Measurements from ENCODE around the gene EIF2AK2.
"Not testable (repeated sequence)": the region's sequence is repeated elsewhere in the genome, so short reads cannot be mapped to it uniquely, and the experiment has no call there.

The EIF2AK2 gene

GRCh38 chr2:37156857-37157714 is at the start of gene EIF2AK2:
TSS of gene EIF2AK2 (minus strand) at chr2:37156980. CDS start at chr2:37147806, 9,174 bp downstream.
- DNase-seq (ENCODE audit: low read depth in 2 of 2): peak; percentile 51 to 62

- no peak for DNase-seq (ENCODE audit: low read depth in 2 of 2)
Measured at GRCh38 chr2:37205689-37206341, 49.0 kb upstream of the EIF2AK2 start.

DNA sequence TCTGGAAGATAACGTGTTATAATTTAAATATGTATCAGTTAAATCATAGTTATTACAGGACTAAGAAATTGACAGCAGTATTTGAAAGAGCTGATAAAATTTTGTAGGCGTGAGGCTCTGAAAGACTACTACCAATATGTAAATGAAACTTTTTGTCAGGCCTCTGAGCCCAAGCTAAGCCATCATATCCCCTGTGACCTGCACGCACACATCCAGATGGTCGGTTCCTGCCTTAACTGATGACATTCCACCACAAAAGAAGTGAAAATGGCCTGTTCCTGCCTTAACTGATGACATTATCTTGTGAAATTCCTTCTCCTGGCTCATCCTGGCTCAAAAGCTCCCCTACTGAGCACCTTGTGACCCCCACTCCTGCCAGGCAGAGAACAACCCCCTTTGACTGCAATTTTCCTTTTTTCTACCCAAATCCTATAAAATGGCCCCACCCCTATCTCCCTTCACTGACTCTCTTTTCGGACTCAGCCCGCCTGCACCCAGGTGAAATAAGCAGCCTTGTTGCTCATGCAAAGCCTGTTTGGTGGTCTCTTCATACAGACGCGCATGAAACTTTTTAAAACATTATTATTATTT is 48.4 kb upstream of the EIF2AK2 start:
- not testable (repeated sequence) for DNase-seq (ENCODE audit: low read depth in 2 of 2)

- DNase-seq (ENCODE audit: low read depth in 2 of 2): no peak
Measured at GRCh38 chr2:37203708-37204107, 46.9 kb upstream of the EIF2AK2 start.

- DNase-seq (ENCODE audit: low read depth in 2 of 2): peak in 1 of 2 donors; percentile 25
Measured at GRCh38 chr2:37201766-37202165, 45.0 kb upstream of the EIF2AK2 start.

GRCh38 chr2:37201208-37201607 is 44.4 kb upstream of the EIF2AK2 start:
- no peak for DNase-seq (ENCODE audit: low read depth in 2 of 2)

DNA sequence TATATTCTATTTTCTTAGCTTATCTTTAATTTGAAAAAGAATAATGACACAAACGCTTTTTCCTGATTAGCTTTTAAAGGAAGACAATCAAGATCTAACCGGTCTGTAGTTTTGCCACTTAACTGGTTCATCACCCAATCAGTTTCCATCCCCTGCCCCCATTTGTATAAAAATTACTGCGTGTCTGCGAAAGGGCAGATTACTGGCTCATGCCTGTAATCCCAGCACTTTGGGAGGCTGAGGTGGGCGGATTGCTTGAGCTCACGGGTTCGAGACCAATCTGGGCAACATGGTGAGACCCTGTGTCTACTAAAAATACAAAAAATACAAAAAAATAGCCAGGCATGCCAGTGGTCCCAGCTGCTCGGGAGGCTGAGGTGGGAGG is 41.9 kb upstream of the EIF2AK2 start:
- no peak for DNase-seq (ENCODE audit: low read depth in 2 of 2)

- DNase-seq (ENCODE audit: low read depth in 2 of 2): peak; percentile 88 to 91
Measured at GRCh38 chr2:37196320-37197195, 39.8 kb upstream of the EIF2AK2 start, which contains the start of gene CEBPZOS. TSS of gene CEBPZOS (plus strand) at chr2:37196496. CDS start at chr2:37199705, 3,209 bp downstream.

DNA sequence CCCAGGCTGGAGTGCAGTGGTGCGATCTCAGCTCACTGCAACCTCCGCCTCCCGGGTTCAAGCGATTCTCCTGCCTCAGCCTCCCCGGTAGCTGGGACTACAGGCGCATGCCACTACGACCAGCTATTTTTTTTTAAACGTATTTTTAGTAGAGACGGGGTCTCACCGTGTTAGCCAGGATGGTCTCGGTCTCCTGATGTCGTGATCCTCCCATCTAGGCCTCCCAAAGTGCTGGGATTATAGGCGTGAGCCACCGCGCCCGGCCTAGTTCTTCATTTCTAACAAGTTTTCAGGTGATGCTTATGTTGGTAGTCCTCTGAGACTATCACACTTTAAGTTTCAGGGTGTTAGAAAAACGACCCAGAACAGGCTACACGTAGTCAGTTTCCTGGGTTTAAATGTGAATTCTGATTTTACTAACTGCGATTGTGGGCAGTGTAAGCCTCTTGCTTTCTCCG is 39.1 kb upstream of the EIF2AK2 start:
- not testable (repeated sequence) for DNase-seq (ENCODE audit: low read depth in 2 of 2)

- DNase-seq (ENCODE audit: low read depth in 2 of 2): no peak
Measured at GRCh38 chr2:37192551-37192950, 35.8 kb upstream of the EIF2AK2 start.

DNA sequence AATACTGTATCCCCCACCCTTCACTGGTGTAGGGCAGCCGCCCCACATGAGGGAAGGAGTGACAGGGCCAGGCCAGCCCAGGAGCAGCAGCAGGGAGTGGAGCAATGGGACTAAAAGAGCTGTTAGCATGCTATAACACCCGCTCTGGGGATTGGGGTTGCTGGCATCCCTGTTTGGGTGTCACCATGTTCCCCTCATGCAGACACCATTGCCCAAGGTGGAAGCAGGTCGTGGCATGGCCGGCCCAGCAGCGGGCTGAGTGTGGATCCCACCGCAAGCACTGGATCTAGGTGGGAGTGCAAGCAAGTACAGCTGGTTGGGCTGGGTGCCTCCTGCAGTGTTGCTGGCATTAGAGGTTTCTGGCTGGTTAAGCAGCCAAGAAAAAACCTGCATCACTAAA is 35.0 kb upstream of the EIF2AK2 start:
- no peak for DNase-seq (ENCODE audit: low read depth in 2 of 2)

GRCh38 chr2:37191253-37191652 is 34.5 kb upstream of the EIF2AK2 start:
- no peak for DNase-seq (ENCODE audit: low read depth in 2 of 2)

DNA sequence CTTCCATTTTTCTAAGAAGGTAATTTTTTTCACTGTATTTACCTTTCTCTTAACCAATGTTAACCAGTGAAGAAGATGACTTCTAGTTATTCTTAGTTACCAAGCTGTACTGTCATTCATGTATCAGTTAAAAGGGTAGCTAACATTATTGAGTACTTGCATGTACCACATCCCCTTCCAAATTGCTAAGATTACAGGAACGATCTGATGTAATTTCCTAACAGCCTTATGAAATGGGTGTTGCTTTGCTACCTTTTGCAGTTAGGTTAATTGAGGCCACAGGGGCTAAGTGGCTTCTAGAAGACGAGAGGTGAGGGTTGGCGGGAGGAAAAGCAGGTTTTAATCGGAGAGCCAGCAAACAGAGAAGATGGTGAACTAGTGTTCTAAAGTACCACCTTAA is 33.5 kb upstream of the EIF2AK2 start:
- DNase-seq (ENCODE audit: low read depth in 2 of 2): no peak

DNA sequence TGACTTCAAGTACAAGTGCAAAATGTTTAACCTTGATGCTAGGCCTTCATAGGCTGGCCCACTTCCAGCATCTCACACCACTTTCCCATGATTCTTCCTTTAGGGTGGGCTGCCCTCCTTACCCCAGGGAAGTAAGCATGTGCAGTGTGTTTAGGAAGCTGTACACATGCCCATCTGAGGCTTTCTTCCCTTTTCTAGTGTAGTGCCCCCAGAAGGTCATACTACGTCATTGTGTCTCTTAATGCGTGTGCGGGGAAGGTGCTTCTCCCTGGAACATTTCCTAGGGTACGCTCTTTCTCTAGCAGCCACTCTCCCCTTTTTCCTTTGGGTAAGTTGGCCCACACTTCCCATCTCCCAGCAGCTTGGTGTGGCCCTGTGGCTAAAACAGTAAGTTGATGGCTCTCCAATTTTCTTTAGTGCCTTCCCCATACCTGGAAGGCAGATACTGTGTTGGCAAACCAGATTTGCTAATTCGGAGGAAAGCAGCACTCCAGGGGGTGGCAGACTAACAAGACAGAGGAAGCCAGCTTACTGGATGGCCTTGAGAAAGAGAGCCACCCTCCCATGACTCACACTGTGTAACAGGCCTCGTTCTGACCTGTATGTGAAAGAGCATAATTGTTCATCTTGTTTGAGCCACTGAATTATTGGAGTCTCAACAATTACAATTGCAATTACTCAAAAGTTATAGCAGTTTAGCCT is 32.8 kb upstream of the EIF2AK2 start:
- no peak for DNase-seq (ENCODE audit: low read depth in 2 of 2)

DNA sequence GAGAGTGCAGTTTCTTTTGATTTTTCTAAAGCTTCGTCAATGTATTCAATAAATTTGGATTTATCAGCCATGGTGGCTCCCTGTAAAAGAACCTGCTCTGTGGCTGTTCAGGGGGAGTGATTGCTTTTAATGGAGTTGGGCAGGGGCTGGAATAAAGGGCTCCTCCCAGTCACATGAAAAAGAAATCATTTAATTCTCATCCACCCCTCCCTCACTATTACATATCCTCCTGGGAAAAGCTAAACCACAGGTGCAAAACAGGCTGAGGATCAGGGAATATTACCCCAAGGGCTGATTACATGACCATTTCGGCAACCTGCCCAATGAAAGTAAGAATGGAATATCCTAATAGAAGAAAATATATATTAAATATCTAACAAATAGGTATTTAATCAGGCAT is 31.8 kb upstream of the EIF2AK2 start, which contains the start of gene SULT6B1:
Gene SULT6B1, minus strand, starts transcription at position 101 of the 400 bp plus-strand sequence. Its CDS starts 30 bp downstream, at position 71.
- DNase-seq (ENCODE audit: low read depth in 2 of 2): no peak

DNA sequence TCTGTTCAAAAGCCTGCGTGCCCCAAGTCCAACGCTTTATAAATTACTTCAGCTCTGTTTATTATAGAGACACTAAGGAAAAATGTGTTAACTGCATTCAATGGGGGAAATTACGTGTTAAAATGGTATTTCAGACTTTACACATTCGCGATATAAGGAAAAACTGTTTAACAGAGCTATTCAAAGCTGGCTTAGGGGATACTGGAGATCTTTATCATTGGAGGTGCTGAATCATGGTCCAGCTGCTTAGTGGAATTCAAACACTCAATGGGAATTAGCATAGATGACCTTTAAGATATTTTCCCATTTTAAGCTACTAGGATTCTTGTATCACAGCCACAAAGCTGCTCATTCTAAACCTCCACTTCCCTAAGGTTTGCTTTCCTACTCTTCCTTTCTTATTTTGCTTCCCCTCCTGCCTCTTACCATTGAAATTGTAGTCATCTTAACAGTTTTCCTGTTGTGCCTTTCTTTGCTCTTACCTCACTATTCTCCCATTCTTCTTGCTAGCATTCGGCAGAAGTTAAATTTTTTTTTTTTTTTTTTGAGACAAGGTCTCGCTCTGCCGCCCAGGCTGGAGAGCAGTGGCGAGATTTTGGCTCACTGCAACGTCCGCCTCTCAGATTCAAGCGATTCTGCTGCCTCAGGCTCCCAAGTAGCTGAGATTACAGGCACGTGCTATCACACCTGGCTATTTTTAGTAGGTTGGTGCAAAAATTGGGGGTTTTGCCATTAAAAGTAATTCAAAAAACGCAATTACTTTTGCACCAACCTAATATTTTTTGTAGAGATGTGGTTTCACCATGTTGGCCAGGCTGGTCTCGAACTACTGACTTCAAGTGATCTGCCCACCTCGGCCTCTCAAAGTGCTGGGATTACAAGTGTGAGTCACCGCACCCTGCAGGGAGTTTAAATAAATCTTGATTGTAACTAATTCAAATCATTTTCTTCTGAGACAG is 25.2 kb upstream of the EIF2AK2 start:
- no peak for DNase-seq (ENCODE audit: low read depth in 2 of 2)

DNA sequence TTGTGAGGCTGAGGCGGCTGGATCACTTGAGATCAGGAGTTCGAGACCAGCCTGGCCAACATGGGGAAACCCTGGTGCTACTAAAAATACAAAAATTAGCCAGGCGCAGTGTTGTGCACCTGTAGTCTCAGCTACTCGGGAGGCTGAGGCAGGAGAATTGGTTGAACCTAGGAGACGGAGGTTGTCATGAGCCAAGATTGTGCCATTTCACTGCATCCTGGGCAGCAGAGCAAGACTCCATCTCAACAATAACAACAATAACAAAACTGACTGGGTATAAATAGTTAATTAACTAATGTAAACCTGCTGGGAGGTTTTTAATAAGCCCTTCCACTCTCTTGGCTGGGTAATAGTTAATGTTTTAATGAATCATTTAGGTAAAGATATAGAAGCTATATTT is 23.9 kb upstream of the EIF2AK2 start:
- no peak for DNase-seq (ENCODE audit: low read depth in 2 of 2)

- no peak for DNase-seq (ENCODE audit: low read depth in 2 of 2)
Measured at GRCh38 chr2:37180006-37180639, 23.3 kb upstream of the EIF2AK2 start.

DNA sequence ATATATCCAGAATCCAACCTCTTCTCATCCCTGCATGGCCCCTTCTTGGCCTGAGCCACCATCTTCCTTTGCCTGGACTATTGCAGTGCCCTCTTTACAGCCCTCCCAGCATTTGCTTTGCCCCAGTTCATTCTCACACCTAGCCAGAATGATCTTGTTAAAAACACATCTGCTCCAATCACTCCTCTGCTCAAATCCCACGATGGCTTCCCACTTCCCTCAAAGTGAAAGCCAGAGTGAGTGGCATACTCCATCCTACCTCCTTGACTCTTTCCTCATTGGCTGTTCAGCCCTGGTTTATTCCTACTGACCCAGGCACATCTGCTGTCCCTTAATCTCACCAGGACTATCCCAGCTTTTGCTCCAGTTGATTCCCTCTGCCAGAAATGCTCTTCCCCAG is 17.0 kb upstream of the EIF2AK2 start:
- no peak for DNase-seq (ENCODE audit: low read depth in 2 of 2)

Measured in stimulated activated CD4-positive, alpha-beta T cell treated with anti-CD3 and anti-CD28 coated beads, Interleukin-1b, Interleukin-23, amount 100 ng/mL, for 4 hours (primary cell).